NCI-H1436 treated with DMSO at 0.1 percent for 48 hours (cell line): ENCODE measurements around the gene KEL.

ENCODE experiments used
- DNase-seq: peaks from one replicate; lab custom pipeline; 2025; lab: John Stamatoyannopoulos, UW

Gene KEL

GRCh38 chr7:142896741-142897379 is 65.3 kb downstream of the KEL start:
- DNase-seq = no peak

- DNase-seq = no peak
These were observed 66.0 kb downstream of the KEL start for GRCh38 chr7:142896151-142896550.

GRCh38 chr7:142894985-142895593 is 67.1 kb downstream of the KEL start:
- no peak for DNase-seq

- no peak for DNase-seq
These were observed 67.8 kb downstream of the KEL start for GRCh38 chr7:142894112-142894984.

- DNase-seq = no peak
These were observed 69.2 kb downstream of the KEL start for GRCh38 chr7:142892951-142893350.

- no peak for DNase-seq
These were observed 70.6 kb downstream of the KEL start for GRCh38 chr7:142891490-142892082.
